GM21576 (cell line): ENCODE measurements around the gene CHTOP.
A peak's percentile ranks its signal among the peaks of the same experiment; 100 is the strongest.
"Not testable (repeated sequence)": the region's sequence is repeated elsewhere in the genome, so short reads cannot be mapped to it uniquely, and the experiment has no call there.

ENCODE experiments used
- ATAC-seq: cut with Tn5 transposase; IDR thresholded peaks from one replicate; pipeline ENCODE4 v1.9.1; 2021; ENCODE audit warnings: mild to moderate bottlenecking, moderate library complexity; ENCODE audit not compliant: unreplicated experiment

CHTOP gene

GRCh38 chr1:153658400-153659174 is 24.7 kb downstream of the CHTOP start, which contains the start of gene SNAPIN:
Gene SNAPIN, plus strand, starts transcription at chr1:153658703. Its CDS starts 41 bp downstream, at chr1:153658744.
- peak; percentile 88 for ATAC-seq

GRCh38 chr1:153659175-153659534 is 25.3 kb downstream of the CHTOP start:
- no peak for ATAC-seq

GRCh38 chr1:153659656-153660055 is 25.8 kb downstream of the CHTOP start:
- no peak for ATAC-seq

GRCh38 chr1:153661111-153661708 is 27.3 kb downstream of the CHTOP start:
- ATAC-seq = no peak

- ATAC-seq = no peak
These were observed 28.4 kb downstream of the CHTOP start for GRCh38 chr1:153662269-153662668.

- ATAC-seq = no peak
These were observed 29.3 kb downstream of the CHTOP start for GRCh38 chr1:153663211-153663610.

- no peak for ATAC-seq
These were observed 33.6 kb downstream of the CHTOP start for GRCh38 chr1:153667439-153667838.

- ATAC-seq = not testable (repeated sequence)
These were observed 34.8 kb downstream of the CHTOP start for GRCh38 chr1:153668672-153669071.

- no peak for ATAC-seq
These were observed 35.7 kb downstream of the CHTOP start for GRCh38 chr1:153669606-153670005.

- ATAC-seq = peak; percentile 6
These were observed 36.5 kb downstream of the CHTOP start for GRCh38 chr1:153670257-153670858.

GRCh38 chr1:153670859-153671627 is 37.2 kb downstream of the CHTOP start, which contains the start of gene ILF2:
Gene ILF2, minus strand, starts transcription at chr1:153670993. Its CDS starts 71 bp downstream, at chr1:153670922.
- ATAC-seq = peak; percentile 87

GRCh38 chr1:153671628-153672353 is 37.9 kb downstream of the CHTOP start:
- ATAC-seq = not testable (repeated sequence)

- no peak for ATAC-seq
These were observed 39.6 kb downstream of the CHTOP start for GRCh38 chr1:153673511-153673910.

GRCh38 chr1:153677718-153678518 is 44.1 kb downstream of the CHTOP start:
- ATAC-seq = no peak

- ATAC-seq = no peak
These were observed 44.9 kb downstream of the CHTOP start, which contains the start of gene NPR1 for GRCh38 chr1:153678519-153679336. Gene NPR1, plus strand, starts transcription at chr1:153678688. Its CDS starts 421 bp downstream, at chr1:153679109.

GRCh38 chr1:153679337-153680119 is 45.7 kb downstream of the CHTOP start:
- no peak for ATAC-seq

- ATAC-seq = no peak
These were observed 46.2 kb downstream of the CHTOP start for GRCh38 chr1:153680120-153680403.

GRCh38 chr1:153682730-153683129 is 48.9 kb downstream of the CHTOP start:
- ATAC-seq = no peak
